Ishikawa (cell line): Measurements from ENCODE around the gene CNGA1.

Experiments used
- CEBPB ChIP-seq: IDR thresholded peaks from 2 replicates; pipeline ENCODE4 v1.6.1; 2012
- CREB1 ChIP-seq: IDR thresholded peaks from 2 replicates; pipeline ENCODE4 v1.6.1; 2012; ENCODE audit warnings: low read depth
- EGR1 ChIP-seq: IDR thresholded peaks from 2 replicates; pipeline ENCODE4 v1.6.1; 2012
- EP300 ChIP-seq: IDR thresholded peaks from 2 replicates; pipeline ENCODE4 v1.6.1; 2012; ENCODE audit warnings: borderline replicate concordance
- FOXM1 ChIP-seq: IDR thresholded peaks from 2 replicates; pipeline ENCODE4 v1.6.1; 2012; ENCODE audit warnings: low read depth, borderline replicate concordance
- NFIC ChIP-seq: IDR thresholded peaks from 2 replicates; pipeline ENCODE4 v1.6.1; 2012
- RAD21 ChIP-seq: IDR thresholded peaks from 2 replicates; pipeline ENCODE4 v1.6.1; 2012; ENCODE audit warnings: low read depth
- TAF1 ChIP-seq: IDR thresholded peaks from 2 replicates; pipeline ENCODE4 v1.6.1; 2012; ENCODE audit warnings: low read depth, mild to moderate bottlenecking
- TCF12 ChIP-seq: IDR thresholded peaks from 2 replicates; pipeline ENCODE4 v1.6.1; 2012; ENCODE audit warnings: low read depth
- YY1 ChIP-seq: IDR thresholded peaks from 2 replicates; pipeline ENCODE4 v1.6.1; 2012; ENCODE audit warnings: low read depth
- ZBTB7A ChIP-seq: IDR thresholded peaks from 2 replicates; pipeline ENCODE4 v1.6.1; 2012; ENCODE audit warnings: low read depth
- TF ChIP-seq, protein P1 (sequence below): IDR thresholded peaks from 2 replicates; pipeline ENCODE4 v1.6.1; 2012
- TF ChIP-seq, protein P2 (sequence below): IDR thresholded peaks from 2 replicates; pipeline ENCODE4 v1.6.1; 2012
- TF ChIP-seq, protein P3 (sequence below): IDR thresholded peaks from 2 replicates; pipeline ENCODE4 v1.6.1; 2012; ENCODE audit warnings: low read depth, mild to moderate bottlenecking

DNA sequence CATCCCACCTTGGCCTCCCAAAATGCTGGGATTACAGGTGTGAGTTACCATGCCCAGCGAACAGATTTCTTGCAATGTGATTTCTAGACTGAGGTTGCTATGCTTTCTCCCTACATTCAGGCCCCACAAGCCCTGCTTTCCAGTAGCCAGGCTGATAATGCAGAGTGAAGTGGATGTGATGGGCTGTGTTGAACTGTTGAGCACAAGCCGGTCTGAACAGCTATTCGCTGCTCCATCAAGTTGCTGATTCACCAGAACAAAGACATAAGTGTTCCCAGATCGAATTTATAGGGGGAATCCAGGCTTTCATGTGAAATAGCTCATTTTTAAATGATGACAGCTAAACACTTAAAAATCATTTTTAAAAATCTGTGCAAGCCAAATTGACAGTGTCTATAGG is 8.0 kb upstream of the CNGA1 start:
- no peak for TF ChIP-seq NFIC
- no peak for TF ChIP-seq YY1
- TF ChIP-seq RAD21 = no peak
- no peak for TF ChIP-seq TAF1
- no peak for TF ChIP-seq TCF12
- TF ChIP-seq, protein P1, sequence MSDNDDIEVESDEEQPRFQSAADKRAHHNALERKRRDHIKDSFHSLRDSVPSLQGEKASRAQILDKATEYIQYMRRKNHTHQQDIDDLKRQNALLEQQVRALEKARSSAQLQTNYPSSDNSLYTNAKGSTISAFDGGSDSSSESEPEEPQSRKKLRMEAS = no peak
- TF ChIP-seq ZBTB7A = no peak
- no peak for TF ChIP-seq EGR1
- TF ChIP-seq, protein P2, sequence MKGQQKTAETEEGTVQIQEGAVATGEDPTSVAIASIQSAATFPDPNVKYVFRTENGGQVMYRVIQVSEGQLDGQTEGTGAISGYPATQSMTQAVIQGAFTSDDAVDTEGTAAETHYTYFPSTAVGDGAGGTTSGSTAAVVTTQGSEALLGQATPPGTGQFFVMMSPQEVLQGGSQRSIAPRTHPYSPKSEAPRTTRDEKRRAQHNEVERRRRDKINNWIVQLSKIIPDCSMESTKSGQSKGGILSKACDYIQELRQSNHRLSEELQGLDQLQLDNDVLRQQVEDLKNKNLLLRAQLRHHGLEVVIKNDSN = no peak
- TF ChIP-seq EP300 = no peak
- no peak for TF ChIP-seq CEBPB
- no peak for TF ChIP-seq FOXM1
- no peak for TF ChIP-seq CREB1
- TF ChIP-seq, protein P3, sequence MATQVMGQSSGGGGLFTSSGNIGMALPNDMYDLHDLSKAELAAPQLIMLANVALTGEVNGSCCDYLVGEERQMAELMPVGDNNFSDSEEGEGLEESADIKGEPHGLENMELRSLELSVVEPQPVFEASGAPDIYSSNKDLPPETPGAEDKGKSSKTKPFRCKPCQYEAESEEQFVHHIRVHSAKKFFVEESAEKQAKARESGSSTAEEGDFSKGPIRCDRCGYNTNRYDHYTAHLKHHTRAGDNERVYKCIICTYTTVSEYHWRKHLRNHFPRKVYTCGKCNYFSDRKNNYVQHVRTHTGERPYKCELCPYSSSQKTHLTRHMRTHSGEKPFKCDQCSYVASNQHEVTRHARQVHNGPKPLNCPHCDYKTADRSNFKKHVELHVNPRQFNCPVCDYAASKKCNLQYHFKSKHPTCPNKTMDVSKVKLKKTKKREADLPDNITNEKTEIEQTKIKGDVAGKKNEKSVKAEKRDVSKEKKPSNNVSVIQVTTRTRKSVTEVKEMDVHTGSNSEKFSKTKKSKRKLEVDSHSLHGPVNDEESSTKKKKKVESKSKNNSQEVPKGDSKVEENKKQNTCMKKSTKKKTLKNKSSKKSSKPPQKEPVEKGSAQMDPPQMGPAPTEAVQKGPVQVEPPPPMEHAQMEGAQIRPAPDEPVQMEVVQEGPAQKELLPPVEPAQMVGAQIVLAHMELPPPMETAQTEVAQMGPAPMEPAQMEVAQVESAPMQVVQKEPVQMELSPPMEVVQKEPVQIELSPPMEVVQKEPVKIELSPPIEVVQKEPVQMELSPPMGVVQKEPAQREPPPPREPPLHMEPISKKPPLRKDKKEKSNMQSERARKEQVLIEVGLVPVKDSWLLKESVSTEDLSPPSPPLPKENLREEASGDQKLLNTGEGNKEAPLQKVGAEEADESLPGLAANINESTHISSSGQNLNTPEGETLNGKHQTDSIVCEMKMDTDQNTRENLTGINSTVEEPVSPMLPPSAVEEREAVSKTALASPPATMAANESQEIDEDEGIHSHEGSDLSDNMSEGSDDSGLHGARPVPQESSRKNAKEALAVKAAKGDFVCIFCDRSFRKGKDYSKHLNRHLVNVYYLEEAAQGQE = no peak
